ENCODE results near the gene ADRA2C.

GRCh38 chr4:3716631-3717235 is 49.5 kb upstream of the ADRA2C start:
- TF ChIP-seq RCOR1 (IDR thresholded peaks at IDR 0.05; ENCODE audit: low read length) (no peak), PBX3 (IDR thresholded peaks at IDR 0.05) (no peak), FOXJ3 (CRISPR knock-in tag; IDR thresholded peaks at IDR 0.05) (no peak)
- TF ChIP-seq, protein P1, sequence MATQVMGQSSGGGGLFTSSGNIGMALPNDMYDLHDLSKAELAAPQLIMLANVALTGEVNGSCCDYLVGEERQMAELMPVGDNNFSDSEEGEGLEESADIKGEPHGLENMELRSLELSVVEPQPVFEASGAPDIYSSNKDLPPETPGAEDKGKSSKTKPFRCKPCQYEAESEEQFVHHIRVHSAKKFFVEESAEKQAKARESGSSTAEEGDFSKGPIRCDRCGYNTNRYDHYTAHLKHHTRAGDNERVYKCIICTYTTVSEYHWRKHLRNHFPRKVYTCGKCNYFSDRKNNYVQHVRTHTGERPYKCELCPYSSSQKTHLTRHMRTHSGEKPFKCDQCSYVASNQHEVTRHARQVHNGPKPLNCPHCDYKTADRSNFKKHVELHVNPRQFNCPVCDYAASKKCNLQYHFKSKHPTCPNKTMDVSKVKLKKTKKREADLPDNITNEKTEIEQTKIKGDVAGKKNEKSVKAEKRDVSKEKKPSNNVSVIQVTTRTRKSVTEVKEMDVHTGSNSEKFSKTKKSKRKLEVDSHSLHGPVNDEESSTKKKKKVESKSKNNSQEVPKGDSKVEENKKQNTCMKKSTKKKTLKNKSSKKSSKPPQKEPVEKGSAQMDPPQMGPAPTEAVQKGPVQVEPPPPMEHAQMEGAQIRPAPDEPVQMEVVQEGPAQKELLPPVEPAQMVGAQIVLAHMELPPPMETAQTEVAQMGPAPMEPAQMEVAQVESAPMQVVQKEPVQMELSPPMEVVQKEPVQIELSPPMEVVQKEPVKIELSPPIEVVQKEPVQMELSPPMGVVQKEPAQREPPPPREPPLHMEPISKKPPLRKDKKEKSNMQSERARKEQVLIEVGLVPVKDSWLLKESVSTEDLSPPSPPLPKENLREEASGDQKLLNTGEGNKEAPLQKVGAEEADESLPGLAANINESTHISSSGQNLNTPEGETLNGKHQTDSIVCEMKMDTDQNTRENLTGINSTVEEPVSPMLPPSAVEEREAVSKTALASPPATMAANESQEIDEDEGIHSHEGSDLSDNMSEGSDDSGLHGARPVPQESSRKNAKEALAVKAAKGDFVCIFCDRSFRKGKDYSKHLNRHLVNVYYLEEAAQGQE (IDR thresholded peaks at IDR 0.05; ENCODE audit: low read depth, low read length), result no peak
- TF ChIP-seq, protein P2, sequence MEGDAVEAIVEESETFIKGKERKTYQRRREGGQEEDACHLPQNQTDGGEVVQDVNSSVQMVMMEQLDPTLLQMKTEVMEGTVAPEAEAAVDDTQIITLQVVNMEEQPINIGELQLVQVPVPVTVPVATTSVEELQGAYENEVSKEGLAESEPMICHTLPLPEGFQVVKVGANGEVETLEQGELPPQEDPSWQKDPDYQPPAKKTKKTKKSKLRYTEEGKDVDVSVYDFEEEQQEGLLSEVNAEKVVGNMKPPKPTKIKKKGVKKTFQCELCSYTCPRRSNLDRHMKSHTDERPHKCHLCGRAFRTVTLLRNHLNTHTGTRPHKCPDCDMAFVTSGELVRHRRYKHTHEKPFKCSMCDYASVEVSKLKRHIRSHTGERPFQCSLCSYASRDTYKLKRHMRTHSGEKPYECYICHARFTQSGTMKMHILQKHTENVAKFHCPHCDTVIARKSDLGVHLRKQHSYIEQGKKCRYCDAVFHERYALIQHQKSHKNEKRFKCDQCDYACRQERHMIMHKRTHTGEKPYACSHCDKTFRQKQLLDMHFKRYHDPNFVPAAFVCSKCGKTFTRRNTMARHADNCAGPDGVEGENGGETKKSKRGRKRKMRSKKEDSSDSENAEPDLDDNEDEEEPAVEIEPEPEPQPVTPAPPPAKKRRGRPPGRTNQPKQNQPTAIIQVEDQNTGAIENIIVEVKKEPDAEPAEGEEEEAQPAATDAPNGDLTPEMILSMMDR (IDR thresholded peaks at IDR 0.05), result no peak
